HL-60 (cell line): Measurements from ENCODE around the gene MAD1L1.

Experiments
- GABPA ChIP-seq: IDR thresholded peaks from 2 replicates; pipeline ENCODE4 v1.6.1; 2012; ENCODE audit warnings: low read depth
- POLR2AphosphoS5 ChIP-seq: IDR thresholded peaks from 2 replicates; pipeline ENCODE4 v1.6.1; 2012; ENCODE audit warnings: low read depth
- SPI1 ChIP-seq: IDR thresholded peaks from 2 replicates; pipeline ENCODE4 v1.6.1; 2012; ENCODE audit warnings: low read depth, mild to moderate bottlenecking, borderline replicate concordance
- TF ChIP-seq, protein P1 (sequence below): IDR thresholded peaks from one replicate; pipeline ENCODE4 v1.5.1; 2011; ENCODE audit warnings: low read length, control low read depth, inconsistent platforms; ENCODE audit not compliant: insufficient read depth
- TF ChIP-seq, protein P2 (sequence below): IDR thresholded peaks from 2 replicates; pipeline ENCODE4 v1.6.1; 2012; ENCODE audit warnings: low read depth; ENCODE audit not compliant: insufficient replicate concordance

DNA sequence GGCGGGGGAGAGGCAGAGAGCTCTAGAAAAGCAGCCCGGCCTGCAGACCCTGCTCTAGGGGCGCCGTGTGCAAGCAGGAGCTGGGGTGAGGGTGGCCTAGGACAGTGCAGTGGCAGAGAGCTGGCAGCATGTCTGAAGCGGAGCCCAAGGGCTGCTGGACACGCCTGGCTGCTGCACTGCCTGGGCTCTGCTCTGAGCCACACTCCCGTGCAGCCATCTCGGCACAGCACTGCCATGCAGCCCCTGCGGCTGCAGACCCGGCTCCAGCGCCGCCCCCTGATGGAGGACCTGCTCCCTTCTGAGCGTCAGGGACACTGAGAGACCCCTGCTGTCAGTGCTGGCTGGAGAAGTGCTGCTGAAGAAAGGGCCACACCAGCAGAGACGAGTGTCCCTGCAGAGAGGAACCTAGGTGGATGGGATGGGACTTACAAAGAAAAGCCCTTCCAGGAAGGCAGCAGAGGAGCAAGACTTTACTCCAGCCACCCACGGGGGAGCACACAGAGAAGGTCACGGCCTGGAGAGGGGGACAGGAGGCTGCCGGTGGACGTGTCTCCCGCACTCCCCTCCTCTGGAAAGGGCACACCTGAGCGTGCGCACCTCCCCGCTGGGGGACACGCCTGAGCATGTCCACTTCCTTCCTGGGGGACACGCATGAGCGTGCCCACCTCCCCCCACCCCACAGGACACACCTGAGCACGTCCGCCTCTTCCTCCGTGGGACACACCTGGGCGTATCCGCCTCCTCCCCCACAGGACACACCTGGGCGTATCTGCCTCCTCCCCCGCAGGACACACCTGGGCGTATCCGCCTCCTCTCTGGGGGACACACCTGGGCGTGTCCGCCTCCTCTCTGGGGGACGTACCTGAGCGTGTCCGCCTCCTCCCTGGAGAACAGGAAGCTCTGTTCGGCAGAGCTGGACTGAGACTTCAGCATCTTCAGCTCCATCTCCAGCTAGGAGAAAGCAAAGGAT is 252.9 kb downstream of the MAD1L1 start:
- TF ChIP-seq, protein P1, sequence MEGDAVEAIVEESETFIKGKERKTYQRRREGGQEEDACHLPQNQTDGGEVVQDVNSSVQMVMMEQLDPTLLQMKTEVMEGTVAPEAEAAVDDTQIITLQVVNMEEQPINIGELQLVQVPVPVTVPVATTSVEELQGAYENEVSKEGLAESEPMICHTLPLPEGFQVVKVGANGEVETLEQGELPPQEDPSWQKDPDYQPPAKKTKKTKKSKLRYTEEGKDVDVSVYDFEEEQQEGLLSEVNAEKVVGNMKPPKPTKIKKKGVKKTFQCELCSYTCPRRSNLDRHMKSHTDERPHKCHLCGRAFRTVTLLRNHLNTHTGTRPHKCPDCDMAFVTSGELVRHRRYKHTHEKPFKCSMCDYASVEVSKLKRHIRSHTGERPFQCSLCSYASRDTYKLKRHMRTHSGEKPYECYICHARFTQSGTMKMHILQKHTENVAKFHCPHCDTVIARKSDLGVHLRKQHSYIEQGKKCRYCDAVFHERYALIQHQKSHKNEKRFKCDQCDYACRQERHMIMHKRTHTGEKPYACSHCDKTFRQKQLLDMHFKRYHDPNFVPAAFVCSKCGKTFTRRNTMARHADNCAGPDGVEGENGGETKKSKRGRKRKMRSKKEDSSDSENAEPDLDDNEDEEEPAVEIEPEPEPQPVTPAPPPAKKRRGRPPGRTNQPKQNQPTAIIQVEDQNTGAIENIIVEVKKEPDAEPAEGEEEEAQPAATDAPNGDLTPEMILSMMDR: no peak
- TF ChIP-seq SPI1 (no peak), POLR2AphosphoS5 (no peak), GABPA (no peak)
- TF ChIP-seq, protein P2, sequence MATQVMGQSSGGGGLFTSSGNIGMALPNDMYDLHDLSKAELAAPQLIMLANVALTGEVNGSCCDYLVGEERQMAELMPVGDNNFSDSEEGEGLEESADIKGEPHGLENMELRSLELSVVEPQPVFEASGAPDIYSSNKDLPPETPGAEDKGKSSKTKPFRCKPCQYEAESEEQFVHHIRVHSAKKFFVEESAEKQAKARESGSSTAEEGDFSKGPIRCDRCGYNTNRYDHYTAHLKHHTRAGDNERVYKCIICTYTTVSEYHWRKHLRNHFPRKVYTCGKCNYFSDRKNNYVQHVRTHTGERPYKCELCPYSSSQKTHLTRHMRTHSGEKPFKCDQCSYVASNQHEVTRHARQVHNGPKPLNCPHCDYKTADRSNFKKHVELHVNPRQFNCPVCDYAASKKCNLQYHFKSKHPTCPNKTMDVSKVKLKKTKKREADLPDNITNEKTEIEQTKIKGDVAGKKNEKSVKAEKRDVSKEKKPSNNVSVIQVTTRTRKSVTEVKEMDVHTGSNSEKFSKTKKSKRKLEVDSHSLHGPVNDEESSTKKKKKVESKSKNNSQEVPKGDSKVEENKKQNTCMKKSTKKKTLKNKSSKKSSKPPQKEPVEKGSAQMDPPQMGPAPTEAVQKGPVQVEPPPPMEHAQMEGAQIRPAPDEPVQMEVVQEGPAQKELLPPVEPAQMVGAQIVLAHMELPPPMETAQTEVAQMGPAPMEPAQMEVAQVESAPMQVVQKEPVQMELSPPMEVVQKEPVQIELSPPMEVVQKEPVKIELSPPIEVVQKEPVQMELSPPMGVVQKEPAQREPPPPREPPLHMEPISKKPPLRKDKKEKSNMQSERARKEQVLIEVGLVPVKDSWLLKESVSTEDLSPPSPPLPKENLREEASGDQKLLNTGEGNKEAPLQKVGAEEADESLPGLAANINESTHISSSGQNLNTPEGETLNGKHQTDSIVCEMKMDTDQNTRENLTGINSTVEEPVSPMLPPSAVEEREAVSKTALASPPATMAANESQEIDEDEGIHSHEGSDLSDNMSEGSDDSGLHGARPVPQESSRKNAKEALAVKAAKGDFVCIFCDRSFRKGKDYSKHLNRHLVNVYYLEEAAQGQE: no peak
